Endometrium (tissue), 2 donors: ENCODE measurements around the gene IDUA.

ENCODE experiments used
- FAIRE-seq: peaks from 2 replicates; lab custom pipeline; 2012; peaks lifted over from hg19 to GRCh38; lab: Jason Lieb, UNC
- donor health status: control.
- donor health status: control.

Gene IDUA

GRCh38 chr4:1017211-1017610 lies 30.4 kb downstream of the IDUA start:
- no peak for FAIRE-seq

DNA sequence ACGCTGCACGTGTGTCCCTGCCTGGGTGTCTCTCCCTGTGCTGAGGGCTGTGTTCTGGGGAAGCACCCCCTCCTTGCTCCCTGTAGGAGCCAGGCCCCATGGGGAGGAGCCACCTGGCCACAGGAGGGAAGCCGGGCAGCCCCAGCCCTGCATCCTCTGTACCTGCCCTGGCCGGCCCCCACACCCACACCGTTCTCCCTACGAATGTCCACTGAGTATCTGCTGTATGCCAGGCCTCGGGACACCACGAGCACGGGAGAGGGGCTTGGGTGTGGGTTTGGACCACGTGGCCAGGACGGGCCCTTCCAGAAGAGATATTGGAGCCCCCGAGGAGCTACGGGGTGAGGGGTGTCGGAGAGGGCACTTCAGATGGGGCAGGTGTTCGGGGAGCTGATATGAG lies 30.9 kb downstream of the IDUA start:
- FAIRE-seq: no peak

GRCh38 chr4:1018147-1019020 lies 31.5 kb downstream of the IDUA start:
- no peak for FAIRE-seq

GRCh38 chr4:1019320-1019719 lies 32.5 kb downstream of the IDUA start:
- no peak for FAIRE-seq

DNA sequence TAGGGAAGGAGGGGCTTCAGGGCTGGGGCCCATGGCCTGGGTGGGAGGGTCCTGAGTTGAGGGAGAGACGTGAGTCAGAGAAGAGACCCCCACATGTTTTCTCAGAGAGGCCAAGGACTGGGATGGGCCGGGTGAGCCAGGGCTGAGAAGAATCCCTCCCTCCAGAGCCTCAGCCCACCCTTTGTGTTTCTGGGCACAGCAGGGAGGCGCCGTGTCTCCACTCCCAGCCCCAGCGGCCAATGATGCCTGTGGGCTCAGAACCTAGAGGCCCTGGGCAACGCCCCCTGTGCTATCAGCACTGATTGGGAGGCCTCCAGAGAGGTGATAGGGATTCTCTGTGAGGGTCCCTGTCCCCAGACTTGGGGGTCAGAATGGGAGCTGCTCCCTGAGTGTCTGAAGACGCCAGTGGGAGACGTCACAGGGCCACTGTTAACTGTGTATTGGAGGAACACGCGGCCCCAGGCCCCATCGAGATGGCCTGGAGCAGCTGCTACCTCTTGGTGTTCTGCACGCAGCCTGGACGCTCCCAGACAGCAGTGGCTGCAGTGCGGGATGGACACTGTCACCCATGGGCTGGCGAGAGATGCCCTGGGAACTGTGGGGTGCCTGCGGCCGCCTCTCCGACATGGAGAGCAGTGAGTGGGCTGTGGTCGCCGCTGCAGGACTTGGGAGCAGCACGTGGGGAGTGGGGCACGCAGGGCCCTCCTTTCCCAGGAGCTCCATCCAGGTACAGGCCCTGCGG lies 33.1 kb downstream of the IDUA start:
- FAIRE-seq: no peak

DNA sequence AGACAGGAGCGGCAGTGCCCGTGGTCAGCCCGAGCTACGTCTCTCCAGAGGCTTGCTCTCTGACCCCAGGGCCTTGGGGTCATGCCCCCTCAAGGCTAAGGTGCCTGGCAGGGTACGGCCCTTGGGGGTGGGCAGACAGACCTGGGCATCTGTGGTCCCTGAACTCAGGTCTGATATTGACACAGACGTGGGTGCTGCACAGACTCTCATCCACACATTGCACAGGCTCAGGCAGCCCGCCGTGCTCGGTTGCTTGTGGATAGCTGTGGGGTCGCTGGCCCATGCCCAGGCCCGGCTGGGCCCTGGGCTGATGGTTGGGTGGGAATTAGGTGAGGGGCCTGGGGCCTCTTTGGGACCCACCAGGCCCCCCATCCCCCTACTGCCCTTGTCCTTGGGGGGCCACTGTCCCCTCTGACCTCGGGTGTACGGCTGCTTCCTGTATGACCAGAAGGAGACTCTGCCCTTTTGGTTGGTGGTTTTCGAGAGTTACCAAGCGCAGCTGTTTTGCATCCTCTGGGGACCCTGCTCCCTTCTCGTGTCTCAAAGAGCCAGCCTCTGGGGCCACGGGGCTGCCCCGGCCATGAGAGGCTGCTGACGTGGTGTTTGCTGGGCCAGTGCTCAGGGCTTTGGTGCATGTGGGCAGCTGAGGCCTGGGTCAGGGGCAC lies 34.7 kb downstream of the IDUA start:
- no peak for FAIRE-seq

- no peak for FAIRE-seq
These were observed 35.4 kb downstream of the IDUA start for GRCh38 chr4:1022051-1022738.

GRCh38 chr4:1022739-1023066 lies 35.9 kb downstream of the IDUA start:
- no peak for FAIRE-seq

GRCh38 chr4:1023075-1023640 lies 36.3 kb downstream of the IDUA start:
- FAIRE-seq: no peak

GRCh38 chr4:1023895-1024740 lies 37.3 kb downstream of the IDUA start:
- FAIRE-seq: no peak

GRCh38 chr4:1024882-1025545 lies 38.2 kb downstream of the IDUA start:
- no peak for FAIRE-seq

DNA sequence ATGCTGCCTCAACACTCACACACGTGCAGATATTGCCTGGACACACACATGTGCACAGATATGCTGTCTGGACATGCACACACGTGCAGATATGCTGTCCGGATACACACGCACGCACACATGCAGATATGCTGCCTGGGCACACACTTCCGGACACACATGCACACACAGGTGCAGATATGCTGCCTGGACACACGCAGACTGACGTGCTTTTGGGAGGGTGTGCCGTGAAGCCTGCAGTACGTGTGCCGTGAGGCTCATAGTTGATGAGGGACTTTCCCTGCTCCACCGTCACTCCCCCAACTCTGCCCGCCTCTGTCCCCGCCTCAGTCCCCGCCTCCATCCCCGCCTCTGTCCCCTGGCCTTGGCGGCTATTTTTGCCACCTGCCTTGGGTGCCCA lies 39.3 kb downstream of the IDUA start:
- FAIRE-seq: no peak

DNA sequence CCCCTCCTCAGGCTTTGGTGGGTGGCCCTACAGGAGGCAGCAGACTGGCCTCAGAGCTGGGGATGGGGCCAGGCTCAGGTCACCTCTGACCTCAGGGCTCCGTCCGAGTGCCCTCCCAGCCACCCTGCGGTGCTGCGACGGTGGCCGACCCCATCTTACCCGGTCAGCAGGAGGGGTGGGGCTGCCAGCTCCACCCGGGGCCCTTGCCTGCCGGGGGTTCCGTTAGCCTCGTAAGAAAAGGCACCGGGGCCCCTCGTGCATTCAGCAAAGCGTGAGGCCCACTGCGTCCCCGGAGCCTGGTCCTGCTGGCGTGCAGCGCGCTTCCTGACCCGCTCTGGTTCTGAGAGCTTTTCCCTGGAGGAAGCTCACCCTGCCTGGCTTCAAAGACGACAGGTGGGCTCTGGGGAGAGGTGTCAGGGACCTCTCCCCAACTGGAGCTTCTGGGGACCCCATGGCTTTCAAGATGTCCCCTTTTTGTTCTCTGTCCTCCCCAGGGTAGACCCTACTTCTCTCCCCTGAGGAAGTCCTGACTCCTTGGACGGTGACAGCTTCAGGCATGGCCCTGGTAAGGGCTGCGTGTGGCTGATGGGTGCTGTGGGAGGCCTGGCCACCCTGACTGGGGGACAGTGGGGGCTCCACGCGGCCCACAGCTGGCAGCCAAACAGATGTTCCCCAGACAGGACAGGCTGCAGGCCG lies 40.5 kb downstream of the IDUA start:
- FAIRE-seq: no peak

DNA sequence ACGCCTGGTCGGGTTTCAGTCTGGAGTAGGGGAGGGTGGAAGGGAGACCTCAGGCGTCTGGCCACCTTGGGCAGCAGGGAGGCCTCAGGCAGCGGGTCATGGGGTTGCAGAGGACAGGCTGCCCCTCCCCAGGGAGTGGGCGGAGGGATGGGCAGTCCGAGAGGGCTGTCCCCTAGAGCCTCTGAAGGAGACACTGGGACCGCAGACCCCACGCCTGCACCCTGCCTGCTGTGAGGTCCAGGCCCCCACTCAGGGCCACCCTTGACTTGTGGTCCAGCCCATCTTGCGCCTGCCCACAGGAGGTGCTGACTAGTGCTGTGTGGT lies 41.0 kb downstream of the IDUA start:
- FAIRE-seq: no peak

GRCh38 chr4:1028574-1029220 lies 41.9 kb downstream of the IDUA start:
- no peak for FAIRE-seq

GRCh38 chr4:1029529-1029928 lies 42.7 kb downstream of the IDUA start:
- no peak for FAIRE-seq

DNA sequence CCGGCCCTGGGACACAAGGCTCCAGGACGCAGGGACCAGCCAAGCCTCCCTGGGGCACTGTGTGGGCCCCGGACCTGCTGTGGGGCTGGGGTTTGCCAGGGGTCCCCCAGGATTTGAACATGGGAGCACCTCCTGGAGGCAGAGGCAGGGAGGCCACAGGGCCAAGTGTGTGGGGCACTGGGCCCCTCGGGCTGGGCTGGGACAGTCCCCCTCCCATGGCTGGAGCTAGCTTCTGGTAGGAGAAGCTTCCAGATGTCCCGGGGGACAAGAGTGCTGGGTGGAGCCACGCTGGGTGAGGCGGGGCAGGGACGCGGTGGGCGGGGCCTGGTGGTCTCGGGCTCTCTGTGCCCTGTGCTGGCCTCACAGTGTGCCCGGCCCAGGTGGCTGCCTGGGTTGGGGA lies 43.2 kb downstream of the IDUA start:
- no peak for FAIRE-seq

- no peak for FAIRE-seq
These were observed 43.7 kb downstream of the IDUA start for GRCh38 chr4:1030559-1030958.

DNA sequence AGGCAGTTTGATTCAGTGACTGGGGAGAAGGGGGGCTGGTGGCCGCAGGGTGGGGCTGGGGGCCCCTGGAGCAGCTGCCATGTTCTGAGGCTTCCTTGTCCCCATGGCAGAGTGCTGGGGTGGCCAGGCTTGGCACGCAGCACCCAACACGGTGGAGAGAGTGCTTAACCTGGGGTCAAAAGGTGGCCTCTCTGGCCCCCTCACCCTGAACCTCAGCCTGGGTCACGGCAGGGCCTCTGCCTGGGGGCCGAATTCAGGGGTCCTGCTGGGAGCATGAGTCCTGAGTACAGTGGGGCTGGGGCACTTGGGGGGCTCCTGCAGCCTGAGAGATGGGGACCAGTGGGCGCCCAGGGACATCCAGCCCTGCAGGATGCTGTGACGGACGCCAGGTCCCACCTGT lies 44.5 kb downstream of the IDUA start:
- FAIRE-seq: no peak
